Fibroblast of skin of left biceps (primary cell): ENCODE measurements around the gene RPS6KB2.

Experiments
- DNase-seq, 2 experiments: peaks; one replicate each; pipeline ENCODE4 v3.0.0-alpha.2; 2013; ENCODE audit warnings: low read depth in 2 of 2

Gene RPS6KB2

GRCh38 chr11:67428052-67429001 is at the start of gene RPS6KB2:
Gene RPS6KB2, plus strand, starts transcription at chr11:67428494. Its CDS starts 52 bp downstream, at chr11:67428546.
- DNase-seq, result peak; percentile 90 to 91

GRCh38 chr11:67378544-67378943 is 49.8 kb upstream of the RPS6KB2 start:
- DNase-seq, result no peak

- DNase-seq, result no peak
Measured at GRCh38 chr11:67379061-67380058, 48.9 kb upstream of the RPS6KB2 start.

GRCh38 chr11:67381244-67381972 is 46.9 kb upstream of the RPS6KB2 start:
- no peak for DNase-seq

GRCh38 chr11:67382276-67383136 is 45.8 kb upstream of the RPS6KB2 start:
- no peak for DNase-seq

- DNase-seq, result no peak
Measured at GRCh38 chr11:67384851-67385366, 43.4 kb upstream of the RPS6KB2 start.

- no peak for DNase-seq
Measured at GRCh38 chr11:67387069-67387468, 41.2 kb upstream of the RPS6KB2 start.

GRCh38 chr11:67387518-67387917 is 40.8 kb upstream of the RPS6KB2 start:
- DNase-seq, result no peak

- no peak for DNase-seq
Measured at GRCh38 chr11:67389477-67389876, 38.8 kb upstream of the RPS6KB2 start.

- DNase-seq, result no peak
Measured at GRCh38 chr11:67390947-67391303, 37.4 kb upstream of the RPS6KB2 start.

- peak; percentile 77 for DNase-seq
Measured at GRCh38 chr11:67391304-67392182, 36.8 kb upstream of the RPS6KB2 start, which contains the start of gene RAD9A. Gene RAD9A, plus strand, starts transcription at chr11:67391986. Its CDS starts 59 bp downstream, at chr11:67392045.

GRCh38 chr11:67392183-67392715 is 36.0 kb upstream of the RPS6KB2 start:
- no peak for DNase-seq

- DNase-seq, result no peak
Measured at GRCh38 chr11:67393437-67393836, 34.9 kb upstream of the RPS6KB2 start.

- DNase-seq, result no peak
Measured at GRCh38 chr11:67393990-67394389, 34.3 kb upstream of the RPS6KB2 start.

GRCh38 chr11:67395555-67396258 is 32.6 kb upstream of the RPS6KB2 start:
- no peak for DNase-seq

GRCh38 chr11:67396259-67396581 is 32.1 kb upstream of the RPS6KB2 start:
- DNase-seq, result no peak

- DNase-seq, result no peak
Measured at GRCh38 chr11:67396587-67397389, 31.5 kb upstream of the RPS6KB2 start.

- DNase-seq, result no peak
Measured at GRCh38 chr11:67397536-67397935, 30.8 kb upstream of the RPS6KB2 start.
